Transverse colon (tissue), 4 donors: ENCODE measurements around the gene C6orf120. TPM values are rescaled to one million over a fixed set of nuclear protein-coding genes. Genes with fewer than 3 reads are reported as not detected.

Source experiments
- DNase-seq: peaks from one replicate; pipeline ENCODE4 v3.0.0-alpha.2; 2019
- H3K27ac ChIP-seq, 4 donors: fragments of 200-600 bp; sonication (generic); 2 replicates each; pipeline ENCODE4 v1.5.1; 2016 to 2018; ENCODE audit warnings: inconsistent platforms in 4 of 4
- H3K27me3 ChIP-seq: fragments of 200-600 bp; sonication (generic); 2 replicates; pipeline ENCODE4 v1.5.1; 2017; ENCODE audit warnings: inconsistent platforms
- H3K36me3 ChIP-seq, 4 donors: fragments of 200-600 bp; sonication (generic); 2 replicates each; pipeline ENCODE4 v1.5.1; 2017 to 2019; ENCODE audit warnings: inconsistent platforms in 4 of 4
- H3K4me1 ChIP-seq, 4 donors: fragments of 200-600 bp; sonication (generic); 2 replicates each; pipeline ENCODE4 v1.5.1; 2017 to 2020; ENCODE audit warnings: inconsistent platforms in 4 of 4
- H3K4me3 ChIP-seq, 4 donors: fragments of 200-600 bp; sonication (generic); 1 replicate in 1 of 4; 2 replicates in 3 of 4; pipeline versions ENCODE4 v1.5.1 to v1.6.1; 2017 to 2019; ENCODE audit warnings: inconsistent platforms in 4 of 4
- H3K9me3 ChIP-seq, 2 donors: fragments of 200-600 bp; sonication (generic); 2 replicates each; pipeline ENCODE4 v1.5.1; 2017 to 2019; ENCODE audit warnings: inconsistent platforms in 2 of 2
- CTCF ChIP-seq, 5 experiments: fragments of 200-600 bp in 3 of 5; fragments of 450-650 bp in 2 of 5; sonication (generic) in 3 of 5; IDR thresholded peaks; 1 replicate in 2 of 5; 2 replicates in 3 of 5; pipeline ENCODE4 v1.5.1; 2016 to 2017; ENCODE audit warnings: antibody characterized with exemption in 5 of 5, inconsistent platforms in 3 of 5, mild to moderate bottlenecking in 2 of 5, moderate library complexity in 1 of 5
- EP300 ChIP-seq: sonication (generic); formaldehyde crosslinking; IDR thresholded peaks from one replicate; pipeline ENCODE4 v1.6.1; 2017; ENCODE audit warnings: antibody characterized with exemption, low read depth
- POLR2A ChIP-seq: fragments of 450-650 bp; IDR thresholded peaks from one replicate; pipeline ENCODE4 v1.6.1; 2016; ENCODE audit warnings: antibody characterized with exemption, mild to moderate bottlenecking, moderate library complexity
- POLR2AphosphoS5 ChIP-seq, 3 donors: sonication (generic); formaldehyde crosslinking; IDR thresholded peaks; one replicate each; pipeline ENCODE4 v1.6.1; 2016; ENCODE audit warnings: antibody characterized with exemption in 3 of 3
- WGBS, 2 donors: methylation state at CpG; one replicate each; pipeline ENCODE4 v1.1.5; 2018; ENCODE audit warnings: low coverage in 1 of 2; 5-methylcytosine and 5-hydroxymethylcytosine counted together
- in situ Hi-C, 4 donors: fragments of 200-750 bp; cut with MboI; loops; one replicate each; pipeline versions ENCODE4 v1.15.0 to v1.15.1; 2017; ENCODE audit warnings: low sequenced_read_pairs in 3 of 4, low pct_ligation_motif_present in 1 of 4, low pct_unique_long_range_greater_than_20kb in 1 of 4
- intact Hi-C: fragments of 100-400 bp; cut with DNase I; formaldehyde crosslinking; loops from one replicate; pipeline ENCODE4 v1.15.1; 2023; ENCODE audit warnings: low total_unique reads
- total RNA-seq, 4 donors: library from RNA; depleted of rRNA; stranded (reverse); fragments of >200 nt; gene quantifications; one replicate each; pipeline ENCODE4 v1.1.0, GENCODE V29; 2016

The C6orf120 gene
- total RNA-seq, 4 donors from 2014 or later, result 20.5 to 45.2 (median 40.5) TPM

GRCh38 chr6:169701311-169701953 is 494 bp upstream of the C6orf120 start:
- Histone ChIP-seq H3K27me3 (no peaks in the 10 kb centered on the region), H3K4me3 (peak overlapping the region; percentile 66 to 96 (median 78)), H3K9me3 (no peaks in the 10 kb centered on the region), H3K4me1 (peaks cover 17 to 50% (median 33%) of the 10 kb centered on the region in 4 donors), H3K36me3 (no peaks in the 10 kb centered on the region), H3K27ac (peak overlapping the region; percentile 94 to 98 (median 97))
- DNase-seq, result peak; percentile 28
- 0% methylated on average over 4 to 36 of the region's 54 CpGs for WGBS, 2 donors
- intact Hi-C loops, result loop anchor here (2.0 kb wide), 1 partner anchor 49 kb away; the partner anchor contains the start of genes DYNLT2 and ERMARD
- TF ChIP-seq POLR2AphosphoS5 (IDR thresholded peaks at IDR 0.05), result no peak
- no peak for TF ChIP-seq POLR2A
- no peak for TF ChIP-seq EP300
- TF ChIP-seq CTCF (IDR thresholded peaks at IDR 0.05), result no peak
- in situ Hi-C loops, result no loop called here

- Histone ChIP-seq H3K27ac (peak overlapping the region; percentile 94 to 98 (median 97)), H3K4me3 (peak overlapping the region; percentile 57 to 96 (median 78)), H3K4me1 (peaks cover 17 to 50% (median 33%) of the 10 kb centered on the region in 4 donors), H3K36me3 (peaks cover 0 to 1% (median 0%) of the 10 kb centered on the region in 4 donors), H3K9me3 (no peaks in the 10 kb centered on the region), H3K27me3 (no peaks in the 10 kb centered on the region)
- in situ Hi-C loops (no loop called here), intact Hi-C loops (no loop called here)
- no peak for DNase-seq
- 4 to 7% methylated on average over 2 to 22 of the region's 22 CpGs for WGBS, 2 donors
- TF ChIP-seq POLR2AphosphoS5 (IDR thresholded peaks at IDR 0.05), result no peak
- TF ChIP-seq CTCF (IDR thresholded peaks at IDR 0.05), result no peak
- TF ChIP-seq POLR2A, result no peak
- no peak for TF ChIP-seq EP300
These were observed 917 bp downstream of the C6orf120 start for GRCh38 chr6:169702840-169703246.

- H3K27ac ChIP-seq, result no peak overlapping the region
- peaks cover 11 to 32% (median 16%) of the 10 kb centered on the region in 4 donors for H3K4me1 ChIP-seq
- intact Hi-C loops (no loop called here), in situ Hi-C loops (no loop called here)
- no peaks in the 10 kb centered on the region for H3K9me3 ChIP-seq
- H3K27me3 ChIP-seq, result no peaks in the 10 kb centered on the region
- no peak overlapping the region for H3K4me3 ChIP-seq
- no peak for DNase-seq
- 84% methylated on average over 2 of the region's 2 CpGs; no CpG with 5 or more reads in 1 of the 2 donors for WGBS, 2 donors
- TF ChIP-seq POLR2A (no peak), POLR2AphosphoS5 (IDR thresholded peaks at IDR 0.05) (no peak), CTCF (IDR thresholded peaks at IDR 0.05) (no peak), EP300 (no peak)
- H3K36me3 ChIP-seq, result peaks cover 0 to 43% (median 4%) of the 10 kb centered on the region in 4 donors
These were observed 5.8 kb downstream of the C6orf120 start for GRCh38 chr6:169707772-169708171.

GRCh38 chr6:169709293-169709692 is 7.4 kb downstream of the C6orf120 start:
- no peak for DNase-seq
- no peak overlapping the region for H3K4me3 ChIP-seq
- H3K9me3 ChIP-seq, result no peaks in the 10 kb centered on the region
- peaks cover 0 to 17% (median 2%) of the 10 kb centered on the region in 4 donors for H3K4me1 ChIP-seq
- no peak overlapping the region for H3K27ac ChIP-seq
- intact Hi-C loops, result no loop called here
- no peaks in the 10 kb centered on the region for H3K27me3 ChIP-seq
- in situ Hi-C loops, result no loop called here
- no peak for TF ChIP-seq POLR2A
- peaks cover 0 to 46% (median 6%) of the 10 kb centered on the region in 4 donors for H3K36me3 ChIP-seq
